Neural progenitor cell (in vitro differentiated cells): ENCODE data around the gene DHRS13.

Experiments used
- EZH2phosphoT487 ChIP-seq: fragments of 200-600 bp; sonication (generic); IDR thresholded peaks from 2 replicates; pipeline ENCODE4 v1.6.1; 2017; ENCODE audit warnings: antibody characterized with exemption
- TF ChIP-seq, protein P1 (sequence below): fragments of 200-600 bp; sonication (generic); IDR thresholded peaks from 2 replicates; pipeline ENCODE4 v1.5.1; 2017; ENCODE audit warnings: antibody characterized with exemption, mild to moderate bottlenecking

DNA sequence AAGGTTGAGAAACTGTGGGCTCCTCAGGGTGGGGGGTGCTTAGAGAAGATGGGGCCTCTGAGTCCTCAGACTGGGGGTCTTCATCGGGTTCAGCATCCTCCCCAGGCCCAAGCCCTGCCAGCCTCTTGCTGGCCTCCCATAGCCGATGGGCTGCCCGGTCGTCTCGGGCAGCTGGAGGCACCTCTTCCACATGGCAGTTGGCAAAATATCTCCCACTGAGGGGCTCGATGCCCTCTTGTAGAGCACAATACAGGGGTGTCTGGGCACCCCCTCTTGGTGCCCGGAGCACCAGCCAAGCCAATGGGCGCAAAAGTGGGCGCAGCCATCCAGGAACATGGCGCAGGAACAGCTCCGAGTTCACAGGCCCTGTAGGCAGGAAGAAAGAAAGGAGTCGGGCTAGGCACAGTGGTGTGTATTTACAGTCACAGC lies 4.3 kb downstream of the DHRS13 start:
- TF ChIP-seq, protein P1, sequence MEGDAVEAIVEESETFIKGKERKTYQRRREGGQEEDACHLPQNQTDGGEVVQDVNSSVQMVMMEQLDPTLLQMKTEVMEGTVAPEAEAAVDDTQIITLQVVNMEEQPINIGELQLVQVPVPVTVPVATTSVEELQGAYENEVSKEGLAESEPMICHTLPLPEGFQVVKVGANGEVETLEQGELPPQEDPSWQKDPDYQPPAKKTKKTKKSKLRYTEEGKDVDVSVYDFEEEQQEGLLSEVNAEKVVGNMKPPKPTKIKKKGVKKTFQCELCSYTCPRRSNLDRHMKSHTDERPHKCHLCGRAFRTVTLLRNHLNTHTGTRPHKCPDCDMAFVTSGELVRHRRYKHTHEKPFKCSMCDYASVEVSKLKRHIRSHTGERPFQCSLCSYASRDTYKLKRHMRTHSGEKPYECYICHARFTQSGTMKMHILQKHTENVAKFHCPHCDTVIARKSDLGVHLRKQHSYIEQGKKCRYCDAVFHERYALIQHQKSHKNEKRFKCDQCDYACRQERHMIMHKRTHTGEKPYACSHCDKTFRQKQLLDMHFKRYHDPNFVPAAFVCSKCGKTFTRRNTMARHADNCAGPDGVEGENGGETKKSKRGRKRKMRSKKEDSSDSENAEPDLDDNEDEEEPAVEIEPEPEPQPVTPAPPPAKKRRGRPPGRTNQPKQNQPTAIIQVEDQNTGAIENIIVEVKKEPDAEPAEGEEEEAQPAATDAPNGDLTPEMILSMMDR = no peak
- no peak for TF ChIP-seq EZH2phosphoT487
